Body of pancreas (tissue), 4 donors: ENCODE measurements around the gene IVD.

Source experiments
- POLR2A ChIP-seq, 3 donors: fragments of 450-650 bp; IDR thresholded peaks; one replicate each; pipeline ENCODE4 v1.6.1; 2016; ENCODE audit warnings: antibody characterized with exemption in 3 of 3, mild to moderate bottlenecking in 2 of 3
- TF ChIP-seq, protein P1 (sequence below), 7 experiments: fragments of 450-650 bp in 4 of 7; fragments of 200-600 bp in 3 of 7; sonication (generic) in 3 of 7; IDR thresholded peaks; one replicate each; pipeline ENCODE4 v1.5.1; 2016 to 2019; ENCODE audit warnings: antibody characterized with exemption in 7 of 7

- TF ChIP-seq, protein P1, sequence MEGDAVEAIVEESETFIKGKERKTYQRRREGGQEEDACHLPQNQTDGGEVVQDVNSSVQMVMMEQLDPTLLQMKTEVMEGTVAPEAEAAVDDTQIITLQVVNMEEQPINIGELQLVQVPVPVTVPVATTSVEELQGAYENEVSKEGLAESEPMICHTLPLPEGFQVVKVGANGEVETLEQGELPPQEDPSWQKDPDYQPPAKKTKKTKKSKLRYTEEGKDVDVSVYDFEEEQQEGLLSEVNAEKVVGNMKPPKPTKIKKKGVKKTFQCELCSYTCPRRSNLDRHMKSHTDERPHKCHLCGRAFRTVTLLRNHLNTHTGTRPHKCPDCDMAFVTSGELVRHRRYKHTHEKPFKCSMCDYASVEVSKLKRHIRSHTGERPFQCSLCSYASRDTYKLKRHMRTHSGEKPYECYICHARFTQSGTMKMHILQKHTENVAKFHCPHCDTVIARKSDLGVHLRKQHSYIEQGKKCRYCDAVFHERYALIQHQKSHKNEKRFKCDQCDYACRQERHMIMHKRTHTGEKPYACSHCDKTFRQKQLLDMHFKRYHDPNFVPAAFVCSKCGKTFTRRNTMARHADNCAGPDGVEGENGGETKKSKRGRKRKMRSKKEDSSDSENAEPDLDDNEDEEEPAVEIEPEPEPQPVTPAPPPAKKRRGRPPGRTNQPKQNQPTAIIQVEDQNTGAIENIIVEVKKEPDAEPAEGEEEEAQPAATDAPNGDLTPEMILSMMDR (IDR thresholded peaks at IDR 0.05): no peak
- TF ChIP-seq POLR2A (IDR thresholded peaks at IDR 0.05): no peak
These were observed 40.6 kb upstream of the IVD start for GRCh38 chr15:40365016-40365415.
